ENCODE results near the gene CDC42EP5. TPM values are rescaled to one million over a fixed set of nuclear protein-coding genes. Genes with fewer than 3 reads are reported as not detected.

The CDC42EP5 gene
- total RNA-seq, 2 experiments from 2014 or later, result not detected

DNA sequence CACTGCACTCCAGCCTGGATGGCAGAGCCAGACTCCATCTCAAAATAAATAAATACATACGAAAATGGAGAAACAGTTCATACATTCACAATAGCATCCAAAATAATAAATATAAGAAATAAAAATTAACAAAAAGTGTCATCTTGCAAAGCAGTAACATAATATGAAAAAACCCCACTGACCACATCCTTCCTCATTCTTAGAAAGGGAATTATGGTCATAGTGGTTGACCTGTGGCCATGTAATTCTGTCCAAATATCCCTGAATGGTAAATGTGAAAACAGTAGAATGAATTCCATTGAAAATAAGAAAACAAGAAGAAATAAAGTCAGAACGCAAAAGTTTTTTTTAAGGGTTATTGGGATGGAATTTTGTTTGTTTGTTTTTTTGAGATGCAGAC lies 7.0 kb upstream of the CDC42EP5 start:
- Histone ChIP-seq H3K4me3 (ENCODE audit: low read length) (no peak overlapping the region), H3K9me3 (ENCODE audit: control insufficient read depth in 1 of 2, insufficient read depth in 1 of 2, low read length in 2 of 2) (no peaks in the 10 kb centered on the region), H3K4me1 (ENCODE audit: insufficient read depth, low read length) (peaks cover 5% of the 10 kb centered on the region), H3K36me3 (ENCODE audit: insufficient read depth, low read length) (no peaks in the 10 kb centered on the region), H3K27me3 (ENCODE audit: control insufficient read depth in 1 of 2, insufficient read depth in 2 of 2, low read length in 2 of 2) (peaks cover 3 to 8% of the 10 kb centered on the region in 2 experiments), H3K27ac (ENCODE audit: low read depth in 1 of 2, low read length in 2 of 2) (no peak overlapping the region)
- peaks cover 5% of the 10 kb centered on the region for H3K4me1 Mint-ChIP-seq (ENCODE audit: low read depth)
- H3K27me3 Mint-ChIP-seq, result peaks cover 47% of the 10 kb centered on the region
- no peak overlapping the region for H3K4me3 Mint-ChIP-seq
- peak in 1 of 14 experiments; percentile 22 for DNase-seq
- H3K36me3 Mint-ChIP-seq (ENCODE audit: low read depth), result no peaks in the 10 kb centered on the region
- no peak for ATAC-seq (ENCODE audit: poor library complexity)
- POLR2A ChIA-PET, result no interaction called here
- no peaks in the 10 kb centered on the region for H3K9me3 Mint-ChIP-seq
- TF ChIP-seq, protein P1, sequence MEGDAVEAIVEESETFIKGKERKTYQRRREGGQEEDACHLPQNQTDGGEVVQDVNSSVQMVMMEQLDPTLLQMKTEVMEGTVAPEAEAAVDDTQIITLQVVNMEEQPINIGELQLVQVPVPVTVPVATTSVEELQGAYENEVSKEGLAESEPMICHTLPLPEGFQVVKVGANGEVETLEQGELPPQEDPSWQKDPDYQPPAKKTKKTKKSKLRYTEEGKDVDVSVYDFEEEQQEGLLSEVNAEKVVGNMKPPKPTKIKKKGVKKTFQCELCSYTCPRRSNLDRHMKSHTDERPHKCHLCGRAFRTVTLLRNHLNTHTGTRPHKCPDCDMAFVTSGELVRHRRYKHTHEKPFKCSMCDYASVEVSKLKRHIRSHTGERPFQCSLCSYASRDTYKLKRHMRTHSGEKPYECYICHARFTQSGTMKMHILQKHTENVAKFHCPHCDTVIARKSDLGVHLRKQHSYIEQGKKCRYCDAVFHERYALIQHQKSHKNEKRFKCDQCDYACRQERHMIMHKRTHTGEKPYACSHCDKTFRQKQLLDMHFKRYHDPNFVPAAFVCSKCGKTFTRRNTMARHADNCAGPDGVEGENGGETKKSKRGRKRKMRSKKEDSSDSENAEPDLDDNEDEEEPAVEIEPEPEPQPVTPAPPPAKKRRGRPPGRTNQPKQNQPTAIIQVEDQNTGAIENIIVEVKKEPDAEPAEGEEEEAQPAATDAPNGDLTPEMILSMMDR (IDR thresholded peaks at IDR 0.05), result no peak
- intact Hi-C loops (cut with DNase I, micrococcal nuclease), result no loop called here
- no peak overlapping the region for H3K27ac Mint-ChIP-seq
- CTCF ChIA-PET, result no interaction called here

DNA sequence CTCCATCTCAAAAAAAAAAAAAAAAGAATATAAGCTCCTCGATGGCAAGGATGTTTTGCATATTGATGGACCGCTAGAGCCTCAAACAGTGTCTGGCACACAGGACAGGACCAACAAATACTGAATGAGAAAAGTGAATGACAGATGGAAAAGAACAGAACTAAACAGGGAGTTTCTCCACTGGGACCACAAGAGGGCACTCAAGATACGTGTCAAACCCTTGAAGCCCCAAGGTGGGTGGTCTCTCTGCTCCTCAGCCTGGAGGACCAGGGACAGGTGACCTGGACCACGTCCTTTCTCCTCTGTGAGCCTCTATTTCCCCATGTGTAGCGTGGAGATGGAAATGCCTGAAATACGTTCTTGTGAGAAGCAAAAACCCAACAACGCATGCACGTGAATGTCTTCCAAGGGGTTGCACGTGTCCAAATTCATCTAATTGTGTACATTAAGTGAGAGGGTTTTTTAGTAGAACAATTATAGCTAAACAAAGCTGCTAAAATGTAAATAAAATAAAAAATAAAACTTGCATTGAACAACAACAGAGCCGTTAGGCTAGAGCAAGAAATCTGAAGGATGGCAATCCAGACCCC lies 5.7 kb upstream of the CDC42EP5 start:
- ATAC-seq (ENCODE audit: poor library complexity) (peak; percentile 44), DNase-seq (peak in 3 of 14 experiments; percentile 33 to 67 (median 66))
- H3K4me1 Mint-ChIP-seq (ENCODE audit: low read depth), result peaks cover 5% of the 10 kb centered on the region
- Histone ChIP-seq H3K4me3 (ENCODE audit: low read length) (no peak overlapping the region), H3K4me1 (ENCODE audit: insufficient read depth, low read length) (peaks cover 5% of the 10 kb centered on the region), H3K27ac (ENCODE audit: low read depth in 1 of 2, low read length in 2 of 2) (no peak overlapping the region), H3K9me3 (ENCODE audit: control insufficient read depth in 1 of 2, insufficient read depth in 1 of 2, low read length in 2 of 2) (no peaks in the 10 kb centered on the region), H3K36me3 (ENCODE audit: insufficient read depth, low read length) (no peaks in the 10 kb centered on the region), H3K27me3 (ENCODE audit: control insufficient read depth in 1 of 2, insufficient read depth in 2 of 2, low read length in 2 of 2) (peaks cover 3 to 14% of the 10 kb centered on the region in 2 experiments)
- H3K4me3 Mint-ChIP-seq, result no peak overlapping the region
- peaks cover 49% of the 10 kb centered on the region for H3K27me3 Mint-ChIP-seq
- H3K9me3 Mint-ChIP-seq, result no peaks in the 10 kb centered on the region
- ChIA-PET CTCF (no interaction called here), POLR2A (no interaction called here)
- intact Hi-C loops (cut with DNase I, micrococcal nuclease), result loop anchor here (1.0 kb wide), 2 partner anchors 197 to 198 kb away; no protein-coding TSS in a partner anchor
- no peak overlapping the region for H3K27ac Mint-ChIP-seq
- no peaks in the 10 kb centered on the region for H3K36me3 Mint-ChIP-seq (ENCODE audit: low read depth)
- TF ChIP-seq, protein P1 (IDR thresholded peaks at IDR 0.05), result peak; percentile 66

DNA sequence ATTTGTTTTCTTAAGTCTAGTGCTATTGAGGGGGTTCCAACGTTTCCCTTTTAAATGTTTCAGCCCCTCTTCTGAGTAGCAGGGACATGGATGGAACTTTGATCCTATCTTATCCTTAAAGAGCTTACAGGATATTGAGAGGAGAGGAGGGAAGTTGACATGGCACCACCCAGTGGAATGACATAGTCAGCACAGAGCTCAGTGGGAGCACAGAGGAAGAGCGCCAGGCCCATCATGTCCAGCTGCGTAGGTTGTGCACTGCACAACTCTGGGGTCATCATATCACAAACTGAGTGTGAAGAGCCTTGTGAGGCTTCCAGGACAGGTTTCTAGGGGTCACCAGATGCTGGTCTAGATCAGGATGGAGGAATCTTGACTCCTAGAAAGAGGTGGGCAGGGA lies 4.6 kb upstream of the CDC42EP5 start:
- ATAC-seq (ENCODE audit: poor library complexity) (no peak), DNase-seq (no peak)
- peaks cover 9% of the 10 kb centered on the region for H3K4me1 Mint-ChIP-seq (ENCODE audit: low read depth)
- Histone ChIP-seq H3K27me3 (ENCODE audit: control insufficient read depth in 1 of 2, insufficient read depth in 2 of 2, low read length in 2 of 2) (peaks cover 3 to 21% of the 10 kb centered on the region in 2 experiments), H3K4me3 (ENCODE audit: low read length) (no peak overlapping the region), H3K27ac (ENCODE audit: low read depth in 1 of 2, low read length in 2 of 2) (no peak overlapping the region), H3K36me3 (ENCODE audit: insufficient read depth, low read length) (no peaks in the 10 kb centered on the region), H3K9me3 (ENCODE audit: control insufficient read depth in 1 of 2, insufficient read depth in 1 of 2, low read length in 2 of 2) (no peaks in the 10 kb centered on the region), H3K4me1 (ENCODE audit: insufficient read depth, low read length) (peaks cover 10% of the 10 kb centered on the region)
- no peak overlapping the region for H3K27ac Mint-ChIP-seq
- no peak overlapping the region for H3K4me3 Mint-ChIP-seq
- CTCF ChIA-PET, result no interaction called here
- peaks cover 52% of the 10 kb centered on the region for H3K27me3 Mint-ChIP-seq
- no peaks in the 10 kb centered on the region for H3K9me3 Mint-ChIP-seq
- TF ChIP-seq, protein P1 (IDR thresholded peaks at IDR 0.05), result no peak
- no peaks in the 10 kb centered on the region for H3K36me3 Mint-ChIP-seq (ENCODE audit: low read depth)
- POLR2A ChIA-PET, result no interaction called here
- intact Hi-C loops (cut with DNase I, micrococcal nuclease), result loop anchor here (1.0 kb wide), 2 partner anchors 198 to 199 kb away; no protein-coding TSS in a partner anchor
